K562 (cell line): ENCODE data around the gene RNF207. TPM values are rescaled to one million over a fixed set of nuclear protein-coding genes. Genes with fewer than 3 reads are reported as not detected.

Experiments
- GTF2B ChIP-seq: IDR thresholded peaks from 2 replicates; pipeline ENCODE4 v1.6.1; 2011; ENCODE audit not compliant: insufficient read length; ENCODE audit errors: extremely low read depth
- KDM2B ChIP-seq: fragments of 250-450 bp; sonication (Bioruptor Pico); IDR thresholded peaks from 2 replicates; pipeline ENCODE4 v1.8.0; 2021; ENCODE audit warnings: mild to moderate bottlenecking, moderate library complexity
- MBD1 ChIP-seq: fragments of 250-450 bp; sonication (Bioruptor Pico); IDR thresholded peaks from 2 replicates; pipeline ENCODE4 v1.8.0; 2022; ENCODE audit warnings: inconsistent platforms
- MLX ChIP-seq, 2 experiments: fragments of 450-650 bp in 1 of 2; sonication (generic) in 1 of 2; formaldehyde crosslinking; conservative IDR thresholded peaks; 2 replicates each; pipeline versions ENCODE4 v1.4.0 to v1.8.1; 2020 to 2022; ENCODE audit warnings: mild to moderate bottlenecking in 1 of 2, missing genetic modification reagents in 1 of 2
- MXD1 ChIP-seq: fragments of 250-450 bp; sonication (Bioruptor Pico); IDR thresholded peaks from 2 replicates; pipeline ENCODE4 v1.8.0; 2021; ENCODE audit warnings: borderline replicate concordance, mild to moderate bottlenecking, moderate library complexity; ENCODE audit not compliant: poor library complexity, severe bottlenecking
- POLR3A ChIP-seq: IDR thresholded peaks from 2 replicates; pipeline ENCODE4 v1.6.1; 2011; ENCODE audit warnings: borderline replicate concordance, mild to moderate bottlenecking, moderate library complexity; ENCODE audit not compliant: insufficient read length, insufficient read depth; ENCODE audit errors: extremely low read depth
- PTTG1 ChIP-seq: fragments of 450-650 bp; IDR thresholded peaks from 2 replicates; pipeline ENCODE4 v1.6.1; 2016; ENCODE audit warnings: low read depth, mild to moderate bottlenecking, missing genetic modification characterization, missing compliant biosample characterization
- RCOR1 ChIP-seq, 2 experiments: IDR thresholded peaks; 2 replicates each; pipeline ENCODE4 v1.6.1; 2012; ENCODE audit warnings: low read depth in 2 of 2, low read length in 2 of 2, borderline replicate concordance in 1 of 2, improper control_type of control experiment in 1 of 2
- SIN3B ChIP-seq: fragments of 450-650 bp; IDR thresholded peaks from 2 replicates; pipeline ENCODE4 v1.6.1; 2017; ENCODE audit warnings: low read depth, mild to moderate bottlenecking, moderate library complexity
- ZBTB43 ChIP-seq: sonication (generic); formaldehyde crosslinking; IDR thresholded peaks from 2 replicates; pipeline ENCODE4 v1.8.0; 2023; ENCODE audit warnings: mild to moderate bottlenecking, missing genetic modification reagents
- ZC3H8 ChIP-seq: fragments of 450-650 bp; IDR thresholded peaks from 2 replicates; pipeline ENCODE4 v1.6.1; 2017
- ZNF512 ChIP-seq: IDR thresholded peaks from 2 replicates; pipeline ENCODE4 v1.6.1; 2016; ENCODE audit warnings: missing genetic modification characterization, missing compliant biosample characterization
- ZNF592 ChIP-seq: fragments of 450-650 bp; IDR thresholded peaks from 2 replicates; pipeline ENCODE4 v1.6.1; 2017; ENCODE audit warnings: antibody characterized with exemption, mild to moderate bottlenecking
- ZNF766 ChIP-seq: fragments of 200-800 bp; sonication (Bioruptor generic); conservative IDR thresholded peaks from 2 replicates; pipeline ENCODE4 v1.6.1; 2016; ENCODE audit warnings: missing genetic modification characterization, missing compliant biosample characterization
- polyA plus RNA-seq, 8 experiments: library from polyadenylated mRNA; depleted of rRNA in 4 of 8; stranded (reverse) in 5 of 8; unstranded in 3 of 8; fragments of >200 nt; fragmentation: Nextera tagmentation in 2 of 8; fragmentation: Illumina TruSeq in 1 of 8; extraction: Ambion mirVana in 2 of 8; extraction: Trizol in 1 of 8; gene quantifications; 2 replicates each; pipeline versions ENCODE4 v1.2.1 to v1.2.3, GENCODE V29; 2011 to 2014; ENCODE audit warnings: inconsistent platforms in 1 of 8, missing spikeins in 1 of 8
- total RNA-seq, 7 experiments: library from RNA; depleted of rRNA in 6 of 7; stranded (reverse); fragments of >200 nt in 6 of 7; fragmentation: Illumina TruSeq in 2 of 7; extraction: Trizol in 2 of 7; gene quantifications; 2 replicates each; pipeline versions ENCODE4 v1.2.1 to v1.2.3, GENCODE V29; 2011 to 2021; ENCODE audit warnings: low replicate concordance in 1 of 7

Gene RNF207
- total and polyA plus RNA-seq, 9 of the 15 experiments (the other 6 are each of a cell fraction or from before 2014, with no cell fraction given), result 2.7 to 30.6 (median 12.9) TPM

- TF ChIP-seq ZNF766 (CRISPR knock-in tag) (0 out of 2 replicates have a peak, but pooled peaks have one; percentile 51), ZNF512 (tag) (no peak), PTTG1 (no peak), ZC3H8 (no peak), ZBTB43 (peak; percentile 90; the same call in 1 of the 2 replicates), MBD1 (no peak), ZNF592 (no peak), MXD1 (CRISPR knock-in tag) (peak; percentile 55), MLX (CRISPR knock-in tag; conservative IDR thresholded peaks at IDR 0.05) (peak in 1 of 2 experiments; percentile 97; a peak in 2 of 4 replicates), KDM2B (peak; percentile 96; the same call in 1 of the 2 replicates), GTF2B (no peak), RCOR1 (IDR thresholded peaks at IDR 0.05; ENCODE audit: borderline replicate concordance in 1 of 2, low read depth in 2 of 2, low read length in 2 of 2) (peak; percentile 22 to 95; a peak in 3 of 4 replicates), SIN3B (peak; percentile 53; the same call in 1 of the 2 replicates), POLR3A (no peak)
Measured at GRCh38 chr1:6245086-6245868, 39.4 kb downstream of the RNF207 start (continued).
